ENCODE data around the gene FCF1. TPM values are rescaled to one million over a fixed set of nuclear protein-coding genes. Genes with fewer than 3 reads are reported as not detected.

FCF1 gene
- total and polyA plus RNA-seq, 2 of the 13 experiments (the other 11 are each of a cell fraction or from before 2014, with no cell fraction given): 31.0 to 44.4 TPM

- TF ChIP-seq UBTF (CRISPR knock-in tag; IDR thresholded peaks at IDR 0.05): no peak
- TF ChIP-seq FOSL2 (CRISPR knock-in tag; IDR thresholded peaks at IDR 0.05): no peak
- no peak for TF ChIP-seq TSC22D2 (CRISPR knock-in tag; IDR thresholded peaks at IDR 0.05; ENCODE audit: borderline replicate concordance)
- TF ChIP-seq SMYD3 (CRISPR knock-in tag; IDR thresholded peaks at IDR 0.05): no peak
- no peak for TF ChIP-seq HNRNPL (IDR thresholded peaks at IDR 0.05; ENCODE audit: low read depth, low read length)
- no peak for TF ChIP-seq ZNF256 (CRISPR knock-in tag; conservative IDR thresholded peaks at IDR 0.05)
- no peak for TF ChIP-seq ZBTB46 (CRISPR knock-in tag; IDR thresholded peaks at IDR 0.05; ENCODE audit: borderline replicate concordance)
- TF ChIP-seq ZNF235 (CRISPR knock-in tag; IDR thresholded peaks at IDR 0.05; ENCODE audit: borderline replicate concordance): no peak
- no peak for TF ChIP-seq ZGPAT (CRISPR knock-in tag; IDR thresholded peaks at IDR 0.05)
- no peak for TF ChIP-seq ELF4 (CRISPR knock-in tag; IDR thresholded peaks at IDR 0.05; ENCODE audit: borderline replicate concordance)
- no peak for TF ChIP-seq ZFP82 (CRISPR knock-in tag; IDR thresholded peaks at IDR 0.05; ENCODE audit: borderline replicate concordance)
Observed at GRCh38 chr14:74732387-74732786, 19.4 kb downstream of the FCF1 start (continued).
